Mammary epithelial cell (primary cell): Measurements from ENCODE around the gene SRC.

Experiments
- CTCF ChIP-seq, 2 donors: IDR thresholded peaks in 1 of 2; conservative IDR thresholded peaks in 1 of 2; 2 replicates each; pipeline ENCODE4 v1.5.1; 2011 to 2012; ENCODE audit warnings: inconsistent platforms in 2 of 2, low read length in 2 of 2, mild to moderate bottlenecking in 2 of 2, control low read depth in 1 of 2, low read depth in 1 of 2; ENCODE audit not compliant: insufficient read depth in 1 of 2; ENCODE audit errors: extremely low read depth in 1 of 2
- EZH2 ChIP-seq: IDR thresholded peaks from 2 replicates; pipeline ENCODE4 v1.6.1; 2012; ENCODE audit warnings: low read length, inconsistent platforms, borderline replicate concordance

- TF ChIP-seq CTCF (conservative IDR thresholded peaks at IDR 0.05 in 1 of 2, IDR thresholded peaks at IDR 0.05 in 1 of 2; ENCODE audit: extremely low read depth in 1 of 2, insufficient read depth in 1 of 2, low read depth in 1 of 2, low read length in 2 of 2) (no peak), EZH2 (no peak)
Measured at GRCh38 chr20:37424062-37424851, 78.3 kb downstream of the SRC start.
